GM21529 (cell line): Measurements from ENCODE around the gene ABHD13.
"Not testable (repeated sequence)": the region's sequence is repeated elsewhere in the genome, so short reads cannot be mapped to it uniquely, and the experiment has no call there.

ENCODE experiments used
- ATAC-seq: cut with Tn5 transposase; IDR thresholded peaks from one replicate; pipeline ENCODE4 v1.9.1; 2021; ENCODE audit not compliant: unreplicated experiment

The ABHD13 gene

GRCh38 chr13:108223687-108224503 is 5.7 kb downstream of the ABHD13 start:
- no peak for ATAC-seq

GRCh38 chr13:108225440-108225839 is 7.2 kb downstream of the ABHD13 start:
- peak; percentile 55 for ATAC-seq

- ATAC-seq, result peak; percentile 31
Observed at GRCh38 chr13:108226184-108226583, 8.0 kb downstream of the ABHD13 start.

- no peak for ATAC-seq
Observed at GRCh38 chr13:108227651-108228272, 9.6 kb downstream of the ABHD13 start.

- ATAC-seq, result no peak
Observed at GRCh38 chr13:108230377-108230776, 12.2 kb downstream of the ABHD13 start.

GRCh38 chr13:108249150-108249549 is 31.0 kb downstream of the ABHD13 start:
- peak; percentile 58 for ATAC-seq

GRCh38 chr13:108257248-108257647 is 39.1 kb downstream of the ABHD13 start:
- ATAC-seq, result no peak

GRCh38 chr13:108263621-108264355 is 45.6 kb downstream of the ABHD13 start:
- ATAC-seq, result no peak

GRCh38 chr13:108266321-108266990 is 48.3 kb downstream of the ABHD13 start:
- no peak for ATAC-seq

GRCh38 chr13:108267347-108267746 is 49.2 kb downstream of the ABHD13 start:
- ATAC-seq, result no peak

- not testable (repeated sequence) for ATAC-seq
Observed at GRCh38 chr13:108267855-108268254, 49.7 kb downstream of the ABHD13 start.

- peak; percentile 14 for ATAC-seq
Observed at GRCh38 chr13:108268466-108269112, 50.4 kb downstream of the ABHD13 start.

GRCh38 chr13:108269601-108270328 is 51.6 kb downstream of the ABHD13 start, which contains the start of gene TNFSF13B:
Gene TNFSF13B (plus strand): TSS chr13:108269718. CDS start chr13:108269896, 178 bp downstream.
- ATAC-seq, result peak; percentile 70

GRCh38 chr13:108270442-108270841 is 52.2 kb downstream of the ABHD13 start:
- ATAC-seq, result peak; percentile 11

GRCh38 chr13:108272333-108272732 is 54.1 kb downstream of the ABHD13 start:
- no peak for ATAC-seq

- no peak for ATAC-seq
Observed at GRCh38 chr13:108273429-108274118, 55.4 kb downstream of the ABHD13 start.

- no peak for ATAC-seq
Observed at GRCh38 chr13:108274718-108275117, 56.5 kb downstream of the ABHD13 start.

- no peak for ATAC-seq
Observed at GRCh38 chr13:108276060-108276459, 57.9 kb downstream of the ABHD13 start.

GRCh38 chr13:108278466-108278865 is 60.3 kb downstream of the ABHD13 start:
- ATAC-seq, result no peak
